A549 (cell line): ENCODE results near the gene SCARF1.

Source experiments
- CBX8 ChIP-seq: fragments of 200-600 bp; sonication (generic); IDR thresholded peaks from 2 replicates; pipeline ENCODE4 v1.6.1; 2016
- ESRRA ChIP-seq: fragments of 150-350 bp; IDR thresholded peaks from 2 replicates; pipeline ENCODE4 v1.6.1; 2014; ENCODE audit warnings: mild to moderate bottlenecking, low read length, borderline replicate concordance
- PHF8 ChIP-seq: fragments of 200-600 bp; sonication (generic); IDR thresholded peaks from 2 replicates; pipeline ENCODE4 v1.6.1; 2016; ENCODE audit warnings: low read depth, mild to moderate bottlenecking, antibody characterized with exemption, moderate library complexity, borderline replicate concordance
- POLR2A ChIP-seq: IDR thresholded peaks from 2 replicates; pipeline ENCODE4 v1.6.1; 2012; ENCODE audit warnings: mild to moderate bottlenecking, low read length
- TF ChIP-seq, protein P1 (sequence below): fragments of >200 bp; sonication (Bioruptor Twin); formaldehyde crosslinking; IDR thresholded peaks from 3 replicates; pipeline ENCODE4 v1.5.1; 2016
- TF ChIP-seq, protein P2 (sequence below): fragments of 200-600 bp; sonication (generic); IDR thresholded peaks from 2 replicates; pipeline ENCODE4 v1.6.1; 2016; ENCODE audit warnings: antibody characterized with exemption, mild to moderate bottlenecking, moderate library complexity
- TF ChIP-seq, protein P3 (sequence below): IDR thresholded peaks from 2 replicates; pipeline ENCODE4 v1.6.1; 2012
- TF ChIP-seq, protein P4 (sequence below): fragments of 450-650 bp; IDR thresholded peaks from 2 replicates; pipeline ENCODE4 v1.6.1; 2014; ENCODE audit warnings: antibody characterized with exemption
- TF ChIP-seq, protein P5 (sequence below): fragments of 250-450 bp; sonication (Bioruptor Pico); IDR thresholded peaks from 2 replicates; pipeline ENCODE4 v1.5.0; 2021; ENCODE audit warnings: mild to moderate bottlenecking, moderate library complexity, borderline replicate concordance

DNA sequence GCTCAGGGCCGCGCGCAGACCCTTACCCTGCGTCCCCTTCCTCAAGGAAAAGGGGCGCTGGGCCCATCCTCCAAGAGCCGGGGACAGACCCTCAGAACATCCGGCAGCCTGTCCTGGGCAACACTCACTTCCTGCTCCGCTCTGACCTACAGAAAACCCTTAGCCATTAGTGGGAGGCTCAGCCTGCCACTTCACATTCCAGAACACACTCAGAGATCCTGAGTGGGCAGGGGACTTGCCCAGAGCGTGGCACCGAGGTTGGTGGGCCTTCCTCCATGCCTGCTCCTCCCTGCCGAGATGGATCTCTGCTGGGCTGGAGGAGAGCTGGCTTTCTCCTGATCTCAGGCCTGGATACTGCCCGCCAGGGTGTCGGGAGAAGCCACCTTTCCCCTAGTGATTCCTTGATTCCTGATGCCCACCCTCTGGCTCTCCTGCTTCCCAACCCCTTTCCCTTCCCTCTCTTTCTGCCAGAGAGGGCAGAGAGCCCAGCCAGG is 1.5 kb downstream of the SCARF1 start:
- TF ChIP-seq, protein P1, sequence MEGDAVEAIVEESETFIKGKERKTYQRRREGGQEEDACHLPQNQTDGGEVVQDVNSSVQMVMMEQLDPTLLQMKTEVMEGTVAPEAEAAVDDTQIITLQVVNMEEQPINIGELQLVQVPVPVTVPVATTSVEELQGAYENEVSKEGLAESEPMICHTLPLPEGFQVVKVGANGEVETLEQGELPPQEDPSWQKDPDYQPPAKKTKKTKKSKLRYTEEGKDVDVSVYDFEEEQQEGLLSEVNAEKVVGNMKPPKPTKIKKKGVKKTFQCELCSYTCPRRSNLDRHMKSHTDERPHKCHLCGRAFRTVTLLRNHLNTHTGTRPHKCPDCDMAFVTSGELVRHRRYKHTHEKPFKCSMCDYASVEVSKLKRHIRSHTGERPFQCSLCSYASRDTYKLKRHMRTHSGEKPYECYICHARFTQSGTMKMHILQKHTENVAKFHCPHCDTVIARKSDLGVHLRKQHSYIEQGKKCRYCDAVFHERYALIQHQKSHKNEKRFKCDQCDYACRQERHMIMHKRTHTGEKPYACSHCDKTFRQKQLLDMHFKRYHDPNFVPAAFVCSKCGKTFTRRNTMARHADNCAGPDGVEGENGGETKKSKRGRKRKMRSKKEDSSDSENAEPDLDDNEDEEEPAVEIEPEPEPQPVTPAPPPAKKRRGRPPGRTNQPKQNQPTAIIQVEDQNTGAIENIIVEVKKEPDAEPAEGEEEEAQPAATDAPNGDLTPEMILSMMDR: no peak
- TF ChIP-seq CBX8 (no peak), PHF8 (no peak), POLR2A (no peak), ESRRA (no peak)
- TF ChIP-seq, protein P2, sequence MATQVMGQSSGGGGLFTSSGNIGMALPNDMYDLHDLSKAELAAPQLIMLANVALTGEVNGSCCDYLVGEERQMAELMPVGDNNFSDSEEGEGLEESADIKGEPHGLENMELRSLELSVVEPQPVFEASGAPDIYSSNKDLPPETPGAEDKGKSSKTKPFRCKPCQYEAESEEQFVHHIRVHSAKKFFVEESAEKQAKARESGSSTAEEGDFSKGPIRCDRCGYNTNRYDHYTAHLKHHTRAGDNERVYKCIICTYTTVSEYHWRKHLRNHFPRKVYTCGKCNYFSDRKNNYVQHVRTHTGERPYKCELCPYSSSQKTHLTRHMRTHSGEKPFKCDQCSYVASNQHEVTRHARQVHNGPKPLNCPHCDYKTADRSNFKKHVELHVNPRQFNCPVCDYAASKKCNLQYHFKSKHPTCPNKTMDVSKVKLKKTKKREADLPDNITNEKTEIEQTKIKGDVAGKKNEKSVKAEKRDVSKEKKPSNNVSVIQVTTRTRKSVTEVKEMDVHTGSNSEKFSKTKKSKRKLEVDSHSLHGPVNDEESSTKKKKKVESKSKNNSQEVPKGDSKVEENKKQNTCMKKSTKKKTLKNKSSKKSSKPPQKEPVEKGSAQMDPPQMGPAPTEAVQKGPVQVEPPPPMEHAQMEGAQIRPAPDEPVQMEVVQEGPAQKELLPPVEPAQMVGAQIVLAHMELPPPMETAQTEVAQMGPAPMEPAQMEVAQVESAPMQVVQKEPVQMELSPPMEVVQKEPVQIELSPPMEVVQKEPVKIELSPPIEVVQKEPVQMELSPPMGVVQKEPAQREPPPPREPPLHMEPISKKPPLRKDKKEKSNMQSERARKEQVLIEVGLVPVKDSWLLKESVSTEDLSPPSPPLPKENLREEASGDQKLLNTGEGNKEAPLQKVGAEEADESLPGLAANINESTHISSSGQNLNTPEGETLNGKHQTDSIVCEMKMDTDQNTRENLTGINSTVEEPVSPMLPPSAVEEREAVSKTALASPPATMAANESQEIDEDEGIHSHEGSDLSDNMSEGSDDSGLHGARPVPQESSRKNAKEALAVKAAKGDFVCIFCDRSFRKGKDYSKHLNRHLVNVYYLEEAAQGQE: no peak
- TF ChIP-seq, protein P3, sequence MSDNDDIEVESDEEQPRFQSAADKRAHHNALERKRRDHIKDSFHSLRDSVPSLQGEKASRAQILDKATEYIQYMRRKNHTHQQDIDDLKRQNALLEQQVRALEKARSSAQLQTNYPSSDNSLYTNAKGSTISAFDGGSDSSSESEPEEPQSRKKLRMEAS: no peak
- TF ChIP-seq, protein P4, sequence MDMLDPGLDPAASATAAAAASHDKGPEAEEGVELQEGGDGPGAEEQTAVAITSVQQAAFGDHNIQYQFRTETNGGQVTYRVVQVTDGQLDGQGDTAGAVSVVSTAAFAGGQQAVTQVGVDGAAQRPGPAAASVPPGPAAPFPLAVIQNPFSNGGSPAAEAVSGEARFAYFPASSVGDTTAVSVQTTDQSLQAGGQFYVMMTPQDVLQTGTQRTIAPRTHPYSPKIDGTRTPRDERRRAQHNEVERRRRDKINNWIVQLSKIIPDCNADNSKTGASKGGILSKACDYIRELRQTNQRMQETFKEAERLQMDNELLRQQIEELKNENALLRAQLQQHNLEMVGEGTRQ: no peak
- TF ChIP-seq, protein P5, sequence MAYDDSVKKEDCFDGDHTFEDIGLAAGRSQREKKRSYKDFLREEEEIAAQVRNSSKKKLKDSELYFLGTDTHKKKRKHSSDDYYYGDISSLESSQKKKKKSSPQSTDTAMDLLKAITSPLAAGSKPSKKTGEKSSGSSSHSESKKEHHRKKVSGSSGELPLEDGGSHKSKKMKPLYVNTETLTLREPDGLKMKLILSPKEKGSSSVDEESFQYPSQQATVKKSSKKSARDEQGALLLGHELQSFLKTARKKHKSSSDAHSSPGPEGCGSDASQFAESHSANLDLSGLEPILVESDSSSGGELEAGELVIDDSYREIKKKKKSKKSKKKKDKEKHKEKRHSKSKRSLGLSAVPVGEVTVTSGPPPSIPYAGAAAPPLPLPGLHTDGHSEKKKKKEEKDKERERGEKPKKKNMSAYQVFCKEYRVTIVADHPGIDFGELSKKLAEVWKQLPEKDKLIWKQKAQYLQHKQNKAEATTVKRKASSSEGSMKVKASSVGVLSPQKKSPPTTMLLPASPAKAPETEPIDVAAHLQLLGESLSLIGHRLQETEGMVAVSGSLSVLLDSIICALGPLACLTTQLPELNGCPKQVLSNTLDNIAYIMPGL (CRISPR knock-in tag): no peak
